Parathyroid adenoma (tissue), 2 donors: Measurements from ENCODE around the gene NDUFA11.
A peak's percentile ranks its signal among the peaks of the same experiment; 100 is the strongest.

ENCODE experiments used
- H2AFZ ChIP-seq: fragments of 300-600 bp; sonication (generic); one replicate; pipeline ENCODE4 v1.7.0; 2017; ENCODE audit warnings: antibody characterized with exemption, mild to moderate bottlenecking
- H3K27ac ChIP-seq: fragments of 300-600 bp; sonication (generic); one replicate; pipeline ENCODE4 v1.7.0; 2017
- H3K27me3 ChIP-seq: fragments of 300-600 bp; sonication (generic); one replicate; pipeline ENCODE4 v1.7.0; 2017; ENCODE audit warnings: low read length; ENCODE audit not compliant: control insufficient read depth, insufficient read depth
- H3K36me3 ChIP-seq: fragments of 300-600 bp; sonication (generic); one replicate; pipeline ENCODE4 v1.7.0; 2017; ENCODE audit warnings: low read length; ENCODE audit not compliant: control insufficient read depth, insufficient read depth
- H3K4me1 ChIP-seq: fragments of 300-600 bp; sonication (generic); one replicate; pipeline ENCODE4 v1.7.0; 2017; ENCODE audit warnings: control low read depth
- H3K4me2 ChIP-seq: fragments of 300-600 bp; sonication (generic); one replicate; pipeline ENCODE4 v1.7.0; 2017; ENCODE audit warnings: low read length
- H3K4me3 ChIP-seq: fragments of 300-600 bp; sonication (generic); one replicate; pipeline ENCODE4 v1.7.0; 2017; ENCODE audit warnings: low read depth, low read length
- H3K79me2 ChIP-seq: fragments of 300-600 bp; sonication (generic); one replicate; pipeline ENCODE4 v1.7.0; 2017; ENCODE audit warnings: control low read depth
- H3K9ac ChIP-seq: fragments of 300-600 bp; sonication (generic); one replicate; pipeline ENCODE4 v1.7.0; 2017; ENCODE audit warnings: mild to moderate bottlenecking
- H3K9me3 ChIP-seq: fragments of 300-600 bp; sonication (generic); one replicate; pipeline ENCODE4 v1.7.0; 2017; ENCODE audit warnings: low read length; ENCODE audit not compliant: control insufficient read depth
- CTCF ChIP-seq: fragments of 300-600 bp; sonication (generic); IDR thresholded peaks from one replicate; pipeline ENCODE4 v1.7.0; 2017; ENCODE audit warnings: antibody characterized with exemption, mild to moderate bottlenecking
- donor health status: primary hyperparathyroidism.

NDUFA11 gene

DNA sequence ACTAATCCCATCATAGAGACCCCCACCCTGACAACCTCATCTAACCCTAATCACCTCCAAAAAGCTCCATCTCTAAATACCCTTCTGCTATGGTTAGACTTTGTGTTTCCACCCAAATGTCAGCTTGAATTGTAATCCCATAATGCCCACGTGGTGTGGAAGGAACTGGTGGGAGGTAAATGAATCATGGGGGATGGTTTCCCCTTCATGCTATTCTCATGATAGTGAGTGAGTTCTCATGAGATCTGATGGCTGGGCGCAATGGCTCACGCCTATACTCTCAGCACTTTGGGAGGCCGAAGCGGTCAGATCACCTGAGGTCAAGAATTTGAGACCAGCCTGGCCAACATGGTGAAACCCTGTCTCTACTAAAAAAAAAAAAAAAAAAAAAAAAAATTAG, 3.7 kb upstream of the NDUFA11 start:
- H3K4me1 ChIP-seq, result peaks cover 3% of the 10 kb centered on the region
- no peak overlapping the region for H3K4me3 ChIP-seq
- no peak overlapping the region for H3K4me2 ChIP-seq
- no peak overlapping the region for H3K27ac ChIP-seq
- no peak for TF ChIP-seq CTCF
- H3K9me3 ChIP-seq, result no peaks in the 10 kb centered on the region
- no peak overlapping the region for H2AFZ ChIP-seq
- no peak overlapping the region for H3K9ac ChIP-seq
- no peaks in the 10 kb centered on the region for H3K27me3 ChIP-seq
- H3K36me3 ChIP-seq, result no peaks in the 10 kb centered on the region
- peaks cover 12% of the 10 kb centered on the region for H3K79me2 ChIP-seq

- H3K4me1 ChIP-seq, result peaks cover 3% of the 10 kb centered on the region
- H3K9me3 ChIP-seq, result no peaks in the 10 kb centered on the region
- peak overlapping the region; percentile 89 for H2AFZ ChIP-seq
- no peaks in the 10 kb centered on the region for H3K36me3 ChIP-seq
- no peak overlapping the region for H3K9ac ChIP-seq
- peak overlapping the region; percentile 95 for H3K4me3 ChIP-seq
- no peaks in the 10 kb centered on the region for H3K27me3 ChIP-seq
- H3K27ac ChIP-seq, result peak overlapping the region; percentile 3
- peak overlapping the region; percentile 82 for H3K4me2 ChIP-seq
- no peak for TF ChIP-seq CTCF
- peaks cover 12% of the 10 kb centered on the region for H3K79me2 ChIP-seq
Measured at GRCh38 chr19:5905114-5905778, 1.7 kb upstream of the NDUFA11 start.

- H3K79me2 ChIP-seq, result peaks cover 12% of the 10 kb centered on the region
- H3K9ac ChIP-seq, result peak within 1 kb of the TSS; percentile 68
- peak within 1 kb of the TSS; percentile 82 for H3K4me2 ChIP-seq
- peak within 1 kb of the TSS; percentile 95 for H3K4me3 ChIP-seq
- peak within 1 kb of the TSS; percentile 89 for H2AFZ ChIP-seq
- no peaks in the 10 kb centered on the region for H3K27me3 ChIP-seq
- no peaks in the 10 kb centered on the region for H3K36me3 ChIP-seq
- TF ChIP-seq CTCF, result no peak
- peak within 1 kb of the TSS; percentile 82 for H3K27ac ChIP-seq
- peaks cover 3% of the 10 kb centered on the region for H3K4me1 ChIP-seq
- no peaks in the 10 kb centered on the region for H3K9me3 ChIP-seq
Measured at GRCh38 chr19:5904352-5905113, 943 bp upstream of the NDUFA11 start, which contains the start of gene VMAC. TSS of gene VMAC (plus strand) at chr19:5904872. CDS start at chr19:5904891, 19 bp downstream.

DNA sequence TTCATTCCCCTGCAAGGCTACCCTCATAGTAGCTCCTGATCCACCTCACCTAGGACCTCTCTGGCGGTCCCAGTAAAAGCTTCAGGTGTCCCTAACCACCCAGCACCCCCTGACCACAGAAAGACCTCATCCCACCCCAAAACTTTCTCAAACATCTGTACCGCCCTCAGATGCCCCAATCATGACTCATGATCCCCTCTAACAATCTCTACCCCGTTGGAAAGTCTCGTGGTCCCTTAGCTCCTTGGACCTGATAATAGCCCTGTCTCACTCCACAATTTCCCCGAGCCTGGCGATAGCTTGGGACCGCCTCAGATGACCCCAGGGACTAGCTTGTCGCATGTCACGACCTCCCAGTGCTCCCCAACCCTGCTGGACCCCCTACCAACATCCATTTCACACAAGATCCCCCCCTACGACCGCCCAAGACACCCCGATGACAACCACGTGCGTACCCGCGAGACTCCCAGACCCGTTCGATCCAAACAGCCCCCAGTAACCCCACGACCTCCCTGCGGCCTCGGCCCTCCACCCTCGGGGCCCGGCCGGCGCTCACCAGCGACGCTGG, 450 bp downstream of the NDUFA11 start:
- H3K36me3 ChIP-seq, result no peaks in the 10 kb centered on the region
- H2AFZ ChIP-seq, result peak overlapping the region; percentile 89
- peak overlapping the region; percentile 68 for H3K9ac ChIP-seq
- H3K4me1 ChIP-seq, result peaks cover 3% of the 10 kb centered on the region
- peak overlapping the region; percentile 80 for H3K4me2 ChIP-seq
- H3K27ac ChIP-seq, result peak overlapping the region; percentile 82
- TF ChIP-seq CTCF, result no peak
- no peaks in the 10 kb centered on the region for H3K27me3 ChIP-seq
- peaks cover 12% of the 10 kb centered on the region for H3K79me2 ChIP-seq
- H3K9me3 ChIP-seq, result no peaks in the 10 kb centered on the region
- peak overlapping the region; percentile 95 for H3K4me3 ChIP-seq
